ENCODE data around the gene THSD7A. TPM values are rescaled to one million over a fixed set of nuclear protein-coding genes. Genes with fewer than 3 reads are reported as not detected.
A peak's percentile ranks its signal among the peaks of the same experiment; 100 is the strongest.

THSD7A gene
- total and polyA plus RNA-seq, 4 donors, result 0.15 to 2.7 (median 1.9) TPM

GRCh38 chr7:11841657-11842056 lies 9.7 kb upstream of the THSD7A start:
- no peak overlapping the region for H3K27ac ChIP-seq (ENCODE audit: low read depth in 1 of 2, low read length in 2 of 2)
- H3K36me3 ChIP-seq (ENCODE audit: control insufficient read depth in 4 of 4, insufficient read depth in 3 of 4, low read depth in 1 of 4, low read length in 3 of 4), result no peaks in the 10 kb centered on the region
- no peaks in the 10 kb centered on the region for H3K9me3 ChIP-seq (ENCODE audit: control insufficient read depth in 4 of 4, low read length in 3 of 4)
- no peak overlapping the region for H3K9ac ChIP-seq (ENCODE audit: low read depth in 1 of 2, low read length in 2 of 2)
- no peak for DNase-seq (ENCODE audit: low spot score)
- peak overlapping the region in 1 of 3 donors; percentile 5 for H3K4me3 ChIP-seq (ENCODE audit: low read depth in 1 of 3, low read length in 3 of 3)
- H3K27me3 ChIP-seq (ENCODE audit: control insufficient read depth in 4 of 4, insufficient read depth in 4 of 4, low read length in 3 of 4), result no peaks in the 10 kb centered on the region
- TF ChIP-seq HNF4A (conservative IDR thresholded peaks at IDR 0.05) (no peak), CTCF (IDR thresholded peaks at IDR 0.05; ENCODE audit: low read depth, low read length, missing input control) (no peak), EGR1 (IDR thresholded peaks at IDR 0.05; ENCODE audit: low read depth in 2 of 2) (no peak), SP1 (IDR thresholded peaks at IDR 0.05) (no peak), HNF4G (IDR thresholded peaks at IDR 0.05) (no peak), NR2F2 (IDR thresholded peaks at IDR 0.05) (no peak), FOXA2 (IDR thresholded peaks at IDR 0.05) (no peak), MAX (IDR thresholded peaks at IDR 0.05) (no peak)
- no peaks in the 10 kb centered on the region for H3K4me1 ChIP-seq (ENCODE audit: control insufficient read depth in 4 of 4, insufficient read depth in 4 of 4, low read length in 3 of 4)

- Histone ChIP-seq H3K9me3 (ENCODE audit: control insufficient read depth in 4 of 4, low read length in 3 of 4) (no peaks in the 10 kb centered on the region), H3K4me3 (ENCODE audit: low read depth in 1 of 3, low read length in 3 of 3) (no peak overlapping the region), H3K9ac (ENCODE audit: low read depth in 1 of 2, low read length in 2 of 2) (no peak overlapping the region), H3K27me3 (ENCODE audit: control insufficient read depth in 4 of 4, insufficient read depth in 4 of 4, low read length in 3 of 4) (no peaks in the 10 kb centered on the region), H3K4me1 (ENCODE audit: control insufficient read depth in 4 of 4, insufficient read depth in 4 of 4, low read length in 3 of 4) (peaks cover 0 to 4% (median 3%) of the 10 kb centered on the region in 4 donors), H3K36me3 (ENCODE audit: control insufficient read depth in 4 of 4, insufficient read depth in 3 of 4, low read depth in 1 of 4, low read length in 3 of 4) (no peaks in the 10 kb centered on the region), H3K27ac (ENCODE audit: low read depth in 1 of 2, low read length in 2 of 2) (no peak overlapping the region)
- TF ChIP-seq ATF3 (IDR thresholded peaks at IDR 0.05), result no peak
- TF ChIP-seq CTCF (IDR thresholded peaks at IDR 0.05; ENCODE audit: low read depth, low read length, missing input control), result peak; percentile 34
- peak; percentile 74 to 77 for TF ChIP-seq RAD21 (IDR thresholded peaks at IDR 0.05)
- DNase-seq (ENCODE audit: low spot score), result no peak
These were observed 3.3 kb upstream of the THSD7A start for GRCh38 chr7:11835260-11835659.

- no peak for DNase-seq (ENCODE audit: low spot score)
- Histone ChIP-seq H3K9ac (ENCODE audit: low read depth in 1 of 2, low read length in 2 of 2) (no peak overlapping the region), H3K27ac (ENCODE audit: low read depth in 1 of 2, low read length in 2 of 2) (no peak overlapping the region), H3K36me3 (ENCODE audit: control insufficient read depth in 4 of 4, insufficient read depth in 3 of 4, low read depth in 1 of 4, low read length in 3 of 4) (no peaks in the 10 kb centered on the region), H3K9me3 (ENCODE audit: control insufficient read depth in 4 of 4, low read length in 3 of 4) (no peaks in the 10 kb centered on the region), H3K27me3 (ENCODE audit: control insufficient read depth in 4 of 4, insufficient read depth in 4 of 4, low read length in 3 of 4) (no peaks in the 10 kb centered on the region), H3K4me1 (ENCODE audit: control insufficient read depth in 4 of 4, insufficient read depth in 4 of 4, low read length in 3 of 4) (peaks cover 0 to 4% (median 3%) of the 10 kb centered on the region in 4 donors), H3K4me3 (ENCODE audit: low read depth in 1 of 3, low read length in 3 of 3) (no peak overlapping the region)
- TF ChIP-seq YY1 (IDR thresholded peaks at IDR 0.05), result no peak
- WGBS, result 62% methylated on average over 6 of the region's 6 CpGs
These were observed 1.4 kb upstream of the THSD7A start for GRCh38 chr7:11833431-11833830.

Data from liver (tissue), 9 donors.